ENCODE results near the gene OTOP3. TPM values are rescaled to one million over a fixed set of nuclear protein-coding genes. Genes with fewer than 3 reads are reported as not detected.

The OTOP3 gene
- total RNA-seq, 4 donors from 2014 or later, result 7.1 to 33.9 (median 24.0) TPM

GRCh38 chr17:74938194-74938950, 2.7 kb downstream of the OTOP3 start:
- peaks cover 0 to 92% (median 12%) of the 10 kb centered on the region in 4 donors for H3K27me3 ChIP-seq
- 67 to 76% methylated on average over 8 of the region's 8 CpGs for WGBS, 2 donors
- peaks cover 0 to 5% (median 0%) of the 10 kb centered on the region in 3 donors for H3K36me3 ChIP-seq
- H3K4me1 ChIP-seq, result peaks cover 9 to 69% (median 19%) of the 10 kb centered on the region in 3 donors
- no peaks in the 10 kb centered on the region for H3K9me3 ChIP-seq
- DNase-seq, result no peak
- H3K27ac ChIP-seq, result peak overlapping the region in 3 of 4 donors; percentile 1 to 24 (median 19)
- no peak for TF ChIP-seq POLR2A (IDR thresholded peaks at IDR 0.05)
- no peak for TF ChIP-seq CTCF (IDR thresholded peaks at IDR 0.05)
- intact Hi-C loops (cut with DNase I), result no loop called here
- no peak overlapping the region for H3K4me3 ChIP-seq

- peaks cover 9 to 80% (median 20%) of the 10 kb centered on the region in 3 donors for H3K4me1 ChIP-seq
- intact Hi-C loops (cut with DNase I), result no loop called here
- no peak for TF ChIP-seq POLR2A (IDR thresholded peaks at IDR 0.05)
- no peak for TF ChIP-seq CTCF (IDR thresholded peaks at IDR 0.05)
- H3K9me3 ChIP-seq, result no peaks in the 10 kb centered on the region
- 28 to 39% methylated on average over 8 of the region's 8 CpGs for WGBS, 2 donors
- no peak overlapping the region for H3K4me3 ChIP-seq
- peaks cover 0 to 83% (median 12%) of the 10 kb centered on the region in 4 donors for H3K27me3 ChIP-seq
- peaks cover 0 to 5% (median 0%) of the 10 kb centered on the region in 3 donors for H3K36me3 ChIP-seq
- peak overlapping the region; percentile 9 to 59 (median 40) for H3K27ac ChIP-seq
- DNase-seq, result no peak
Observed at GRCh38 chr17:74939534-74939933, 3.8 kb downstream of the OTOP3 start.

- TF ChIP-seq POLR2A (IDR thresholded peaks at IDR 0.05) (no peak), CTCF (IDR thresholded peaks at IDR 0.05) (no peak)
- H3K4me3 ChIP-seq, result no peak overlapping the region
- intact Hi-C loops (cut with DNase I), result no loop called here
- H3K27me3 ChIP-seq, result peaks cover 0 to 66% (median 5%) of the 10 kb centered on the region in 4 donors
- peaks cover 0 to 71% (median 9%) of the 10 kb centered on the region in 3 donors for H3K4me1 ChIP-seq
- no peak overlapping the region for H3K27ac ChIP-seq
- DNase-seq, result no peak
- WGBS, 2 donors, result 57 to 83% methylated on average over 4 to 10 of the region's 21 CpGs
- peaks cover 0 to 5% (median 0%) of the 10 kb centered on the region in 3 donors for H3K36me3 ChIP-seq
- no peaks in the 10 kb centered on the region for H3K9me3 ChIP-seq
Observed at GRCh38 chr17:74941128-74941725, 5.5 kb downstream of the OTOP3 start.

GRCh38 chr17:74943808-74944522, 8.3 kb downstream of the OTOP3 start:
- Histone ChIP-seq H3K4me1 (peaks cover 0 to 43% (median 5%) of the 10 kb centered on the region in 3 donors), H3K9me3 (no peaks in the 10 kb centered on the region), H3K4me3 (no peak overlapping the region), H3K27me3 (peaks cover 0 to 51% (median 0%) of the 10 kb centered on the region in 4 donors), H3K27ac (peak overlapping the region; percentile 74 to 88 (median 82)), H3K36me3 (peaks cover 0 to 11% (median 0%) of the 10 kb centered on the region in 3 donors)
- intact Hi-C loops (cut with DNase I), result no loop called here
- 33 to 54% methylated on average over 8 to 12 of the region's 13 CpGs for WGBS, 2 donors
- no peak for DNase-seq
- TF ChIP-seq CTCF (IDR thresholded peaks at IDR 0.05), result no peak
- TF ChIP-seq POLR2A (IDR thresholded peaks at IDR 0.05), result peak in 1 of 4 donors; percentile 31

Data from esophagus squamous epithelium (tissue), 5 donors.